Epithelial cell of prostate (primary cell): ENCODE measurements around the gene ESYT2.

ENCODE experiments used
- DNase-seq: peaks from one replicate; pipeline ENCODE4 v3.0.0-alpha.2; 2011; ENCODE audit warnings: low read depth, low spot score
- H3K27ac ChIP-seq: fragments of 450-650 bp; 2 replicates; pipeline ENCODE4 v1.5.1; 2017; ENCODE audit warnings: mild to moderate bottlenecking

ESYT2 gene

GRCh38 chr7:158808126-158808525, 21.2 kb downstream of the ESYT2 start:
- DNase-seq = no peak
- H3K27ac ChIP-seq = no peak overlapping the region

GRCh38 chr7:158805937-158806336, 23.4 kb downstream of the ESYT2 start:
- H3K27ac ChIP-seq = no peak overlapping the region
- DNase-seq = no peak

- no peak overlapping the region for H3K27ac ChIP-seq
- DNase-seq = no peak
These were observed 23.9 kb downstream of the ESYT2 start for GRCh38 chr7:158805414-158805813.

GRCh38 chr7:158804335-158804734, 25.0 kb downstream of the ESYT2 start:
- H3K27ac ChIP-seq = no peak overlapping the region

GRCh38 chr7:158803367-158803969, 25.8 kb downstream of the ESYT2 start:
- peak overlapping the region; percentile 81 for H3K27ac ChIP-seq
- no peak for DNase-seq

More at GRCh38 chr7:158804335-158804734, 25.0 kb downstream of the ESYT2 start:
- no peak for DNase-seq

- H3K27ac ChIP-seq = peak overlapping the region; percentile 81
These were observed 26.6 kb downstream of the ESYT2 start for GRCh38 chr7:158802535-158803366.

GRCh38 chr7:158798741-158799140, 30.6 kb downstream of the ESYT2 start:
- no peak for DNase-seq
- no peak overlapping the region for H3K27ac ChIP-seq

More at GRCh38 chr7:158802535-158803366, 26.6 kb downstream of the ESYT2 start:
- no peak for DNase-seq

GRCh38 chr7:158796667-158797066, 32.6 kb downstream of the ESYT2 start:
- no peak overlapping the region for H3K27ac ChIP-seq
- DNase-seq = no peak

- H3K27ac ChIP-seq = no peak overlapping the region
- DNase-seq = no peak
These were observed 34.0 kb downstream of the ESYT2 start for GRCh38 chr7:158795272-158795671.

- no peak overlapping the region for H3K27ac ChIP-seq
- no peak for DNase-seq
These were observed 38.2 kb downstream of the ESYT2 start for GRCh38 chr7:158791107-158791506.

- no peak overlapping the region for H3K27ac ChIP-seq
- no peak for DNase-seq
These were observed 39.5 kb downstream of the ESYT2 start for GRCh38 chr7:158789842-158790241.

- no peak overlapping the region for H3K27ac ChIP-seq
- DNase-seq = no peak
These were observed 42.4 kb downstream of the ESYT2 start for GRCh38 chr7:158786898-158787297.

GRCh38 chr7:158784270-158784669, 45.0 kb downstream of the ESYT2 start:
- H3K27ac ChIP-seq = no peak overlapping the region
- no peak for DNase-seq

- no peak overlapping the region for H3K27ac ChIP-seq
- no peak for DNase-seq
These were observed 45.7 kb downstream of the ESYT2 start for GRCh38 chr7:158783595-158783994.

GRCh38 chr7:158782761-158783401, 46.4 kb downstream of the ESYT2 start:
- no peak for DNase-seq
- H3K27ac ChIP-seq = peak overlapping the region; percentile 5

GRCh38 chr7:158781974-158782664, 47.2 kb downstream of the ESYT2 start:
- no peak overlapping the region for H3K27ac ChIP-seq

GRCh38 chr7:158781217-158781973, 47.9 kb downstream of the ESYT2 start:
- H3K27ac ChIP-seq = no peak overlapping the region
- no peak for DNase-seq

More at GRCh38 chr7:158781974-158782664, 47.2 kb downstream of the ESYT2 start:
- DNase-seq = no peak

- no peak for DNase-seq
- no peak overlapping the region for H3K27ac ChIP-seq
These were observed 50.0 kb downstream of the ESYT2 start for GRCh38 chr7:158779061-158780000.

GRCh38 chr7:158778471-158778870, 50.8 kb downstream of the ESYT2 start:
- no peak for DNase-seq

More at GRCh38 chr7:158778471-158778870, 50.8 kb downstream of the ESYT2 start:
- no peak overlapping the region for H3K27ac ChIP-seq
